Kasumi-1 (cell line): ENCODE results near the gene DHH.
A peak's percentile ranks its signal among the peaks of the same experiment; 100 is the strongest.
"Not testable (repeated sequence)": the region's sequence is repeated elsewhere in the genome, so short reads cannot be mapped to it uniquely, and the experiment has no call there.

Source experiments
- DNase-seq, 2 experiments: peaks; one replicate each; lab custom pipeline; 2025; lab: John Stamatoyannopoulos, UW

Gene DHH

DNA sequence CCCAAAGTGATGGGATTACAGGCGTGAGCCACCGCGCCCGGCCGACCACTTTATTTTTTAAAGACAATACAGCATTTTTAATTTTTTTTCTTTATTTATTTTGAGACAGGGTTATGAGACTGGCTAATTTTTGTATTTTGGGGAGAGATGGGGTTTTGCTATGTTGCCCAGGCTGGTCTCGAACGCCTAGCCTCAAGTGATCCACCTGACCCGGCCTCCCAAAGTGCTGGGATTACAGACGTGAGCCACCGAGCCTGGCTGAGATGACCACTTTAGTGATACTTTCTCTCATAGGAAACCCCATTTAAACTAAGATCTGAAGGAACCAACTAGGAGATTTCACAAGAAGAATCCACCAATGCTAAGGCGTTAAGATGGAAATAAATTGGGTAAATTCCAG, 23.6 kb downstream of the DHH start:
- no peak for DNase-seq

- DNase-seq = peak; percentile 98
These were observed 24.9 kb downstream of the DHH start, which contains the start of gene RHEBL1 for GRCh38 chr12:49069507-49070346. RHEBL1 (minus strand) TSS chr12:49069979; CDS start chr12:49069785, 194 bp downstream.

- DNase-seq = no peak
These were observed 25.6 kb downstream of the DHH start for GRCh38 chr12:49068879-49069506.

- no peak for DNase-seq
These were observed 28.5 kb downstream of the DHH start for GRCh38 chr12:49066120-49066519.

DNA sequence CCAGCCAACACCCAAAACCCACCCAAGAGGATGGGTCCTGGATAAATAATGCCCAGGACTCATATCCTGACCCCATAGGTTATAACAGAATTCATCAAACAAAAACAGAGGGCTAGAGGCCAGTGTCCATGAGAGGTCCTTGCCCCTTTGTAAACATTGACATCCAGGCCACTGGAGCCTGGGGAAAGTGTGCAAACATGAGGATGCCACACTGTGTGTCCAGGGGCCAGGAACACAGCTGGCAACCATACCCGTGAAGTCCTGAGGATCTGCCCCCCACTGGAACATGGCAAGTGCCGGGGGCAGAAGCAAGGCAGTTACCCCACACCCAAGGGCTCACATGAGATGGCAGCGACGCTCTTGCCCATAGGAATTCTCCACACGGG, 29.8 kb downstream of the DHH start:
- no peak for DNase-seq

DNA sequence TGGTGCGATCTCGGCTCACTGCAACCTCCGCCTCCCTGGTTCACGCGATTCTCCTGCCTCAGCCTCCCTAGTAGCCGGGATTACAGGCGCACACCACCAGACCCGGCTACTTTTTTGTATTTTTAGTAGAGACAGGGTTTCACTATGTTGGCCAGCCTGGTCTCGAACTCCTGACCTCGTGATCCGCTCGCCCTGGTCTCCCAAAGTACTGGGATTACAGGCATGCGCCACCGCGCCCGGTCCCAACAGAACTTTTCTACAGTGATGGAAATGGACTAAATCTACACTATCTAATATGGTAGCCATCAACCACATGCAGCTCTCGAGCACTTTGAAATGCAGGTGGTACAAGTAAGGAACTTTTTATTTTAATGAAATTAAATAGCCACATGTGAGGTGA, 32.7 kb downstream of the DHH start:
- not testable (repeated sequence) for DNase-seq

DNA sequence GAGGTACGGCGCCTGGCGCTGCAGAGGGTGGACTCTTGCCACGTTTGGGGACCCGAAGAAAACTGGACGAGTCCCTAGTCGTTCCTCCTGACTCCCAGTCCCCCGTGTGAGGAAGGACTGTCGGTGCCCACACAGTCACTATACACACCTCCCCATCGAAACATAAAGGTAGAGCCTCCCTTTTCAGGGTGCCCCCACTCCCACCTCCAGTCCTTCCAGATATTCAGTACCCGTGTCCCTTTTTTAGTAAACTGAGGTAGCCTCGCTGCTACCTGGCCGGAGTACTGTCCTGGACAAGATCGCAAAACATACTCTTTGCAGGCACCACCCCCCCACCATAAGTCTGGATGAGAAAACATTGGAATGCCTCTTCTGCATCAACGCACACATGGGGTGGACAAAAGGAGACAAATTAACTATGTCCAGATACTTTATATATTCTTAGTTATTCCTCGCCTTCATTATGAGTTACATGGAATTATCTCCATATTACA, 33.4 kb downstream of the DHH start:
- no peak for DNase-seq

DNA sequence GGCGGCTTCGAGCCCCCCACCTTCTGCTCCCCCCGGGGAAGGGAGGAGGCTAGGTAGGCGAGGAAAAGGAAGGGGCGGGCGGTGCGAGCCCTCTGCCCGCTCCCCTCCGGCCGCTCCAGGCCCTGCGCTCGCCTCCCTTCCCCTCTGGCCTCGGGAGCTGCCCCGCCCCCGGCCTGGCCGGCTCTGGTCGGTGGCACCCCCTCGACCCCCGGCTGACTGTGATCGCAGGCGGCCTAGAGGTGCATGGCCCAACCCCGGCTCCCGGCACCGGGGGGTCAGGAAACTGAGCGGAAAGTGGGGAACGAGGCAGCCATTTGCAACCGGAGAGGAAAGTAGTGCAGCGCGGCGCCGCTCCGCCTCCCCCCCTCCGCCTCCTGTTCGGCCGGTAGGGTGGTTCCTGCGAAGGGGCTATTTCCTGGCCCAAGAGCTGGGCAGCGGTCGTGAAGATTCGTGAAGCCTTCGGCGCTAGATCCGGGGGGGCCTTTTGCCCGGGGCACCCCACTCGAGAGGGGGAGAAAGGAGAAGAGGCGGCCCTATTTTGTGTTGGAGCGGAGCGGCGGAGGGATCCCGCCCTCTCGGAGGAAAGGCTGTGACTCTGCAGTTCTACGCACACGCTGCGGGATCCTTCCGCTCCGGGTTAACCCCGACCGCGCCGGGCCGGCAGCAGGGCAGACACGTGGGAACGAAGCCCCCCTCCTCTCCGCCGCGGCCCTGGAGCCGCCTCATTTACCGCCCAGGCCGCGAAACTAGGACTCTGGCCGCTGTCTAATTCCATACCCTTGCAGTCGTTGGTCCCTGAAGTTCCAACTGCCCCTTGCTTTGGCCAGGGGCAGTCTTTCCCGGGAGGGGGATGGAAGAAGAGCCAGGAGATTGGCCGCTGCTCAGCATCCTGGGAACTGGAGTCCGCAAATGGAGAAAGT, 34.1 kb downstream of the DHH start, which contains the start of gene KMT2D:
Gene KMT2D, minus strand, starts transcription at position 558 of the 920 bp plus-strand sequence. CDS start 5,470 bp downstream, outside the sequence.
- peak; percentile 93 to 94 for DNase-seq

- no peak for DNase-seq
These were observed 35.1 kb downstream of the DHH start for GRCh38 chr12:49059299-49060171.

DNA sequence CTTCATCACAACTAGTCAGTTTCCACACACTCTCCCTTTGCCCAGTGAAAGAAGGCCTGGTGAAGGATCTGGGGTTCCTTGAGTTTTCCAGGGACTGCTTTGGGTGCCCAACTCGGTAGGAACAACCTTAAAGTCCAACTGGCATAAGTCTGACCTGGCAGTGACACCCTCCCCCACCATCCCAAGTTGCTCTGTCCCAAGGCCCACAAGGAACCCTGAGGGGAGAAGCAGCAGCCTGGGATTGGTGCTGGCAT, 35.6 kb downstream of the DHH start:
- no peak for DNase-seq

DNA sequence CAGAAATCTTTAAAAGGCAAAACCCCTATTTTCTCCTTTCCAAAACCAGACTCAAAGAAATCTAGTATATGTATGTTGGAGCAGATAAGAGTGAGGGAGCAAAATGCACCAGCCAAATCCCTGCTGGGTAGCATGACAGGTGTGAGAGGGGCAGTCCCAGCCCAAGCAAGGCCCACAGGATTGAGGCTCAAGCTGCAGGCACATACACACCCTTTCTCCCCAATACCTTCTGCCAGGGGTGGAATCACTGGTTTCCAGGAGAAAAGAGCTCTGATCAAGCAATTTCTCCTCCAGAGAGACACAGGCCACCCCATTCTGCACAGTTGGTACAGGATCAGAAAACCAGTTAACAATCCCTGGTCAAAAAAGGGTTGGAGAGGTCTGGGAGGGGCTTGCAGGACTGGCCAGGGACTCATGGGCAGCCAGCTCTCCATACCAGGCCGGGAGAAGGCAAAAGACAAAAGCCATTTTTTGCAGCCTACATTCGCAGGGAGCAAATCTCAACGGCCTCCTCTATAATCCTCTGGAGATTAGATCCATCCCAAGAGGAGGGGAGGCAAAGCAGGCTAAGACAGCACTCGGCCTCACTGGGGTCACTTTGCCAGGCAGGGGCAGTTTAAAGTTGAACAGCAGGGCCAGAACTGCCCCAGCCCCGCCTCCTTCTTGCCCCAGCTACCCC, 36.1 kb downstream of the DHH start:
- DNase-seq = no peak

DNA sequence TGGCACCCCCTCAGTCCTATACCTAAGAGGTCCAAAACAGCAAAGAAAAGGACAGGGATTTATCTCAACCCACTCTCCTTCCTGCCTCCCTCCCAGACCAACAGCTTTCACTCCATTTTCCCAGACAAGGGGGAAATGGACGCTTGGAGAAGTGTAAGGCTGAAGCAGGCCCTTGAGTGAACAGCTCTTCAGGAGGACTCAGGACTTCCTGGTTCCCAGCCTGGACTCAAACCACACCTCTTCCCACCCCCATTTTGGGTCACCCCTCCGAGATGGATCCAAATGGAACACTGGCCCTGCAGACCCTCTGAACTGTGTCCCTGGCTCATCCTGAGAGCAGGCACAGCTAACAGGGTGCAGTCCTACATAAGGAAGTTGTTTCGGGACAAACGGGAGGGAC, 36.7 kb downstream of the DHH start:
- DNase-seq = peak in 1 of 2 experiments; percentile 47

GRCh38 chr12:49055978-49056754, 38.4 kb downstream of the DHH start:
- peak; percentile 99 for DNase-seq

DNA sequence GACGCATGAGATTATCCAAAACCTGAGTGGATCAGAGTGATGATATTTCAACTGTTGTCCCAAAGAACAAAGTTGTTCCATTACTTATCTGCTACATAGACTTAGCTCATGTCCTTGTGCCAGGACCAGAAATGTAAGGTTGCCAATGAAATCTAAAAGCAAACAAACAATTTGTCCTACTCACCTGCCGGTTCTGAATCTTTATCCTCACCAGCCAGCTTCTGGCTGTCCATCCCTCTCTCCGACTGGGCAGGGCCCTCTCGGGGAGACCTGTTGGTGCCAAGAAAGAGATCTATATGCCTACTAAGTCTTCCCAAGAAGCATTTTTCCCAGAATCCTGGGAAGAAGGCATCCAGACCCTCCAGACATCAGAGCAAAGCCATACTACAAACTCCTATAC, 39.5 kb downstream of the DHH start:
- DNase-seq = no peak

DNA sequence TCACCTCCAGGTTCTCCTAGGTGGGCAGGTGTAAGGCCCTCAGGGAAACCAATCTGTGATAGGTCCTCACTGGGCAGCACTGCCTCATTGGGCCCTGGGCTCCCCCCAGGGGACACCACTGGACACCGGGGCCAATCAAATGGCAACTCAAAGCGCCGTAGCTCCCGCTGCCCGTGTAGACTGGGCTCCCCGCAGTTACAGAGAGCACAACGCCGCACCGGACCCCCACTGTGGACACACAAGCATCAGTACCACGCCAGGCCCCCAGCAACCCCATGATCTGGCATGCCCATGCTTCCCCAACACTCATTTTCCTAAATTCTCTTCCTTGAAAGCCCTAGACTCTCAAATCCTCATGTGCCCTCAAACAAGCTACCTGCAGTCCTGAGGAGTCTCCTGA, 40.1 kb downstream of the DHH start:
- DNase-seq = no peak

GRCh38 chr12:49054096-49054495, 40.5 kb downstream of the DHH start:
- DNase-seq = no peak

- no peak for DNase-seq
These were observed 42.0 kb downstream of the DHH start for GRCh38 chr12:49052451-49053208.

- DNase-seq = no peak
These were observed 42.7 kb downstream of the DHH start for GRCh38 chr12:49051777-49052438.

DNA sequence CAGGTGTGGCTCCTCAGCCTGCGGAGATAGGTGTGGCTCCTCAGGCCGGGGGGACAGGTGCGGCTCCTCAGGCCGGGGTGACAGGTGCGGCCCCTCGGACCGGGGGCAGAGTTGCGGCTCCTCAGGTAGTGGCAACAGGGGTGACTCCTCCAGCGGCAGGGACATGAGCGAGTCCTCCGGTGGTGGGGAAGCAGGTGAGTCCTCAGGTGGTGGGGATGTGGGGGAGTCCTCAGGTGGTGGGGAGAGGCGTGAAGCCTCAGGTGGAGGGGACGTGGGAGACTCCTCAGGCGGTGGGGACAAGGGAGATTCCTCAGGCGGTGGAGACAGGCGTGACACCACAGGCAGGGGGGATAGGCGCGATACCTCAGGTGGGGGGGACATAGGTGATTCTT, 43.2 kb downstream of the DHH start:
- DNase-seq = no peak
